Large intestine (tissue), 3 donors: ENCODE results near the gene CLEC2D. TPM values are rescaled to one million over a fixed set of nuclear protein-coding genes. Genes with fewer than 3 reads are reported as not detected.
A peak's percentile ranks its signal among the peaks of the same experiment; 100 is the strongest.
"Not testable (repeated sequence)": the region's sequence is repeated elsewhere in the genome, so short reads cannot be mapped to it uniquely, and the experiment has no call there.

Experiments used
- DNase-seq, 2 donors: peaks; one replicate each; pipeline versions ENCODE4 v3.0.0 to v3.0.0-alpha.2; 2013
- H3K27ac ChIP-seq: one replicate; pipeline ENCODE4 v1.5.1; 2013; ENCODE audit warnings: low read length
- H3K27me3 ChIP-seq: 2 replicates; pipeline ENCODE4 v1.6.1; 2013; ENCODE audit warnings: low read length; ENCODE audit not compliant: control insufficient read depth, insufficient read depth
- H3K36me3 ChIP-seq: 2 replicates; pipeline ENCODE4 v1.6.1; 2013; ENCODE audit warnings: low read length; ENCODE audit not compliant: control insufficient read depth, insufficient read depth
- H3K4me1 ChIP-seq: one replicate; pipeline ENCODE4 v1.6.1; 2013; ENCODE audit warnings: low read length; ENCODE audit not compliant: control insufficient read depth, insufficient read depth
- H3K4me3 ChIP-seq: one replicate; pipeline ENCODE4 v1.5.1; 2013; ENCODE audit warnings: low read length
- H3K9me3 ChIP-seq: one replicate; pipeline ENCODE4 v1.6.1; 2013; ENCODE audit warnings: mild to moderate bottlenecking, low read depth, low read length, moderate library complexity; ENCODE audit not compliant: control insufficient read depth
- WGBS: methylation state at CpG from one replicate; pipeline ENCODE4 v1.1.5; 2013; ENCODE audit warnings: low lambda C conversion rate; ENCODE audit not compliant: insufficient coverage; 5-methylcytosine and 5-hydroxymethylcytosine counted together
- polyA plus RNA-seq: library from polyadenylated mRNA; unstranded; fragments of 120-200 nt; gene quantifications from one replicate; pipeline ENCODE4 v1.2.1, GENCODE V29; 2013

Gene CLEC2D
- polyA plus RNA-seq, 1 donor: 9.9 TPM

GRCh38 chr12:9727813-9728212 is 58.3 kb downstream of the CLEC2D start:
- no peaks in the 10 kb centered on the region for H3K4me1 ChIP-seq
- H3K9me3 ChIP-seq: no peaks in the 10 kb centered on the region
- no CpG with 5 or more reads among the region's 1 CpG for WGBS
- no peak for DNase-seq
- no peak overlapping the region for H3K4me3 ChIP-seq
- no peaks in the 10 kb centered on the region for H3K27me3 ChIP-seq
- H3K36me3 ChIP-seq: no peaks in the 10 kb centered on the region
- H3K27ac ChIP-seq: no peak overlapping the region

- Histone ChIP-seq H3K9me3 (no peaks in the 10 kb centered on the region), H3K4me3 (no peak overlapping the region), H3K27me3 (no peaks in the 10 kb centered on the region), H3K36me3 (no peaks in the 10 kb centered on the region), H3K27ac (no peak overlapping the region), H3K4me1 (no peaks in the 10 kb centered on the region)
- no peak for DNase-seq
These were observed 59.6 kb downstream of the CLEC2D start for GRCh38 chr12:9729082-9729481.

GRCh38 chr12:9730011-9730410 is 60.5 kb downstream of the CLEC2D start:
- Histone ChIP-seq H3K9me3 (no peaks in the 10 kb centered on the region), H3K27ac (no peak overlapping the region), H3K4me1 (no peaks in the 10 kb centered on the region), H3K27me3 (no peaks in the 10 kb centered on the region), H3K36me3 (no peaks in the 10 kb centered on the region), H3K4me3 (no peak overlapping the region)
- no peak for DNase-seq
- 60% methylated on average over 1 of the region's 3 CpGs for WGBS

GRCh38 chr12:9730591-9730990 is 61.1 kb downstream of the CLEC2D start:
- Histone ChIP-seq H3K9me3 (no peaks in the 10 kb centered on the region), H3K4me3 (no peak overlapping the region), H3K27me3 (no peaks in the 10 kb centered on the region), H3K27ac (no peak overlapping the region), H3K36me3 (no peaks in the 10 kb centered on the region), H3K4me1 (no peaks in the 10 kb centered on the region)
- 60% methylated on average over 1 of the region's 6 CpGs for WGBS
- DNase-seq: no peak

GRCh38 chr12:9731393-9731792 is 61.9 kb downstream of the CLEC2D start:
- Histone ChIP-seq H3K4me1 (no peaks in the 10 kb centered on the region), H3K36me3 (no peaks in the 10 kb centered on the region), H3K9me3 (no peaks in the 10 kb centered on the region), H3K27me3 (no peaks in the 10 kb centered on the region), H3K27ac (no peak overlapping the region), H3K4me3 (no peak overlapping the region)
- DNase-seq: no peak
- WGBS: 93% methylated on average over 3 of the region's 6 CpGs

GRCh38 chr12:9731797-9732196 is 62.3 kb downstream of the CLEC2D start:
- no peaks in the 10 kb centered on the region for H3K27me3 ChIP-seq
- H3K9me3 ChIP-seq: no peaks in the 10 kb centered on the region
- DNase-seq: no peak
- no peak overlapping the region for H3K4me3 ChIP-seq
- no peak overlapping the region for H3K27ac ChIP-seq
- WGBS: 100% methylated on average over 2 of the region's 2 CpGs
- H3K4me1 ChIP-seq: no peaks in the 10 kb centered on the region
- H3K36me3 ChIP-seq: no peaks in the 10 kb centered on the region

GRCh38 chr12:9732921-9733461 is 63.5 kb downstream of the CLEC2D start, which contains the start of gene CLECL1:
Gene CLECL1 (minus strand): TSS chr12:9733097.
- Histone ChIP-seq H3K27ac (no peak within 1 kb of the TSS), H3K36me3 (no peaks in the 10 kb centered on the region), H3K9me3 (no peaks in the 10 kb centered on the region), H3K4me1 (no peaks in the 10 kb centered on the region), H3K4me3 (peak within 1 kb of the TSS; percentile 1), H3K27me3 (no peaks in the 10 kb centered on the region)
- WGBS: 36% methylated on average over 1 of the region's 8 CpGs
- no peak for DNase-seq

- Histone ChIP-seq H3K27ac (no peak overlapping the region), H3K4me1 (no peaks in the 10 kb centered on the region), H3K9me3 (no peaks in the 10 kb centered on the region), H3K36me3 (no peaks in the 10 kb centered on the region), H3K4me3 (no peak overlapping the region), H3K27me3 (peaks cover 2% of the 10 kb centered on the region)
- DNase-seq: no peak
- no CpG with 5 or more reads among the region's 3 CpGs for WGBS
These were observed 66.1 kb downstream of the CLEC2D start for GRCh38 chr12:9735601-9736000.

GRCh38 chr12:9736936-9737705 is 67.6 kb downstream of the CLEC2D start:
- WGBS: 72% methylated on average over 3 of the region's 3 CpGs
- no peak overlapping the region for H3K27ac ChIP-seq

GRCh38 chr12:9738905-9739304 is 69.4 kb downstream of the CLEC2D start:
- H3K4me3 ChIP-seq, H3K27me3 ChIP-seq, H3K4me1 ChIP-seq, H3K9me3 ChIP-seq, H3K36me3 ChIP-seq, DNase-seq, H3K27ac ChIP-seq: not testable (repeated sequence)
- WGBS: no CpG with 5 or more reads among the region's 14 CpGs

More at GRCh38 chr12:9736936-9737705, 67.6 kb downstream of the CLEC2D start:
- H3K9me3 ChIP-seq: no peaks in the 10 kb centered on the region
- no peaks in the 10 kb centered on the region for H3K4me1 ChIP-seq
- H3K27me3 ChIP-seq: peaks cover 2% of the 10 kb centered on the region
- no peaks in the 10 kb centered on the region for H3K36me3 ChIP-seq
- DNase-seq: no peak
- H3K4me3 ChIP-seq: no peak overlapping the region
